Femur (tissue), 1 donor: Measurements from ENCODE around the gene LMO3.

ENCODE experiments used
- DNase-seq: peaks from one replicate; pipeline ENCODE4 v3.0.0-alpha.2; 2017

The LMO3 gene

GRCh38 chr12:16599081-16599480, 6.9 kb downstream of the LMO3 start:
- no peak for DNase-seq

DNA sequence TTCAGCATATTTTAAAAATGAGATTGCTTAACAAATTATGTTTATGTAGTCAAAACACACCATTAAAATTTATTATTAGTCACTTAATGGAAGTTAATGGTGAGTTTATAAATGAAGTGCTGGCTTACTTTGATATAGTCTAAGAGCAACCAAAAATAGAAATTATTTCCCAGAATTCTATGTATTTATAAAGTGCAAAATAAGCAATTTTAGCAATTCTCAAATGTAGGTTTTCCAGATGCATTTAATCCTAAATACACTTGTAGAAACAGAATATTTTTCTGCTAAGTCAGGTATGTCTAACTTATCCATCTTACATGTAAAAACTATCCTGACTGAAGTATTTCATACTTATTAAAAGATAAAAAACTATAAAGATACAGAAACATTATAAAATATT, 11.2 kb downstream of the LMO3 start:
- no peak for DNase-seq

DNA sequence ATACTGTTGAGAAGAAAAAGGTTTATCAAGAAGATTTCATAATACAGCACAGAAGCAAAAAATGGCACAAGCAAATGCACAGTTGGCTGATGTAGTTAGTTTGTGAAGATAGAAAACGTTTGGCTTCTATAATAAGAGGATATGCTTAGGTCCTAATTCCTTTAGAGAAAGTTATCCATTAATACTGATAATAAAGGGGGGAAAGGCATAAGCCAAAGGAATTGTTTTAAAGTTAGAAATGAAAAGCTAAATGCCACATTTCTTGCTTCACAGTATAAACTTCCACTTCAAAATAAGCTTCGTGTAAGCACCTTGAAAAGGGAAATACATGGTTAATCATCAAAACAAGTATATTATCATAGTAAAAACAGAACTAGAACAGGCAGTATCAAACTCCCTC, 12.4 kb downstream of the LMO3 start:
- no peak for DNase-seq

DNA sequence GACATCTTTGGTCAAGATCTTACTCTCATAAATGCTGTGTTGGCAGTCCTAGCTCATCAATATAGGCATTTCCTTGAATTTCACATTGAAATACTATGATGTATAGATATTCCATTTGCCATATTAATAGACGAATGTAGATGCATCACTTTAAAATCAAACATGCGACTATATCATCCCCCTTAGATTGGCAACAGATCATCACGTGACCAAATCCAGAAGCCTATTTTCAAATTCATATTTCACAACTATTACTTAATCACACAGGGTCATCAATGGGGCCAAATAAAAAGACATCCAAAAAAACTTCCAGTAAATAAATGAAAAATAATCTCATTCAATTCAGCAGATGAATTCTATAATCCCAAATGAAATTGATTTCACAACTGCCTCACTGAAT, 15.3 kb downstream of the LMO3 start:
- DNase-seq = no peak

GRCh38 chr12:16588812-16589211, 17.1 kb downstream of the LMO3 start:
- DNase-seq = no peak

DNA sequence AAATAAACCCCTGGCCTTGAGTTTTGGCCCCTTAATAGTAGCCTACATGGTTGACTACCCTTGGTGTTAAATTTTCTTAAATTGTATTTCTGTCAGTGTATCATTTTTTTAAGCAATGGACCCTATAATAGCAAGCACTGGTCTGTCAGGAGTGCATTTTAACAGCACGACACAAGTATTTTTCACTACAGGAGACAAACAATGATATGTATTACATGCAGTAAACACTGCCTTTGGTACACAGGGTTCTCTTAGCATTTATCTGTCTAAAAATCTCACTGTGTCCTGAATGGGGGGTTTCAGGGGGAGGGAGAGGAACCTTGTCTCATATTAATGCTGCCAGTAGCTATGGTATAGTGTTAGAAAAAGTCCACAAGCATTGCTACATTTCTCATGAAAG, 18.4 kb downstream of the LMO3 start:
- no peak for DNase-seq

GRCh38 chr12:16587110-16587453, 18.9 kb downstream of the LMO3 start:
- DNase-seq = no peak

GRCh38 chr12:16586350-16587109, 19.4 kb downstream of the LMO3 start:
- DNase-seq = no peak

GRCh38 chr12:16585781-16586180, 20.2 kb downstream of the LMO3 start:
- no peak for DNase-seq

DNA sequence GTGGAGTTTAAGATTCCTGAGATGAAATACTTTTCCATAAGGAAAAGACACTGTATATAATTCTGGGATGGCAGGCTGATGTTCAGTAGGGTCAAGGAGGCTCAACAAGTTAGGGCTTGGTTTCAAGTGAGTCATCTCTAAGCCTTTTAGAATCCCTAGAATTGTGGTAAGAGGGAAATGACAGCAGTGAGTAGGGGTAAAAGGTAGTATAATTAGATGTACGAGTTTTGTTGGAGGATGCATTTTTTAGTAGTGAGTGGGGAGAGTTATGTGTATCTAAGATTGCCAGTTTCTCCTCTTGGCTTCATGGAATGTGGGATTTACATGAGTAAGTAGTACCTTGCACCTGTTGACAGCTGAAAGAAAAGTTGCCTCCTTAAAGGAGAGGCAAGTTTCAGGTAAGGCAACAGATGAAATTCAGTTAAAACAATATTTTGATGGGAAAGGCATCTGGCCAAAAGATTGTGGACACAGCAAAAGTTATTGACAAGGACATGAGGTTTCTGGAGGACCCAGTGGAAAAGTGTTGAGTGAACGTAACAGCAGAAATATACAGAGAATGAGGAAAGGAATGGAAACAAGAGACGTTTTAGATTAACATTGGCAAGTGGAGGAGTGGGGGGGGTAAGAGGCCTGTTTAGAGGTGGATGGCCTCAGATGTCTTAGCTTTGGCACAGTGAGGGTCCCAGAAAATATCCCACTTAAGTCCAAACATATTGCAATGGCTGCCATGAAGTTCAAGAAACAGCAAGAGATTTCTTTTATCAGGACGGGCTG, 21.8 kb downstream of the LMO3 start:
- DNase-seq = no peak

DNA sequence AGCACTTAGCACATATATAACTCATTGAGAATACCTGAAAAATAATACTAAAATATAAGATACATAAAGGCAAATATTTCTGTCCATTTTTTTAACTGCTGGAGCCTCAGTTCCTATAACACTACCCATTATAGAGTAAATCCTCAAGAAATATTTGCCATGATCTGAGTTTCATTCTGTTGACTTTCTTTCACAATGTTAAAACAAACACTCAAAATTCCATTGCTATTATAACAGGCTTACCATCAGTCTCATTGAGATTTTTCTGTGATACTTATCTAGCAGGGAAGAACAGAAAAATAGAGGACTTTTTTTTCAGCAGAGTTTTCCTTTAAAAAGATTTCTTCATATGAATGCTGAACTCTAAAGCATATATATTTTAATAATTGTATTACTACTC, 24.5 kb downstream of the LMO3 start:
- DNase-seq = no peak

- no peak for DNase-seq
Measured at GRCh38 chr12:16579041-16579440, 26.9 kb downstream of the LMO3 start.

- no peak for DNase-seq
Measured at GRCh38 chr12:16573398-16574077, 32.4 kb downstream of the LMO3 start.

DNA sequence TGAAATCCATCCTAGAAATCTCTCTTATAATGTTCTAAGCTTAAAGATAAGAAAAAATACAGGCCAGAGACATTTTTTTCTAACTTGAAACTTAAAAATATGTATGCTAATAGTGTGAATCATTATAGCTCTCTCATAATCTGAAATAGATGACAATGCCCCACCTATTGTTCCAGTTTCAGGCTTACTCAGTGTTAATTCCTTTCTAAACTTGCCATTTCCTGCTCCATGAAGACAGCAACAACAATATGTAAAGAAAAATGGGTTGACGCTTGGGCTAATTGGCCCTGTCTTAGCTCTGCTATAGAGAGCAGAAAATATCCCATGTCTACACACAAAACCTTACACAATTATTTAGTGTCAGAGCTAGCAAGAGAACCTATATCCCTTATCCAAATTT, 37.1 kb downstream of the LMO3 start:
- no peak for DNase-seq

DNA sequence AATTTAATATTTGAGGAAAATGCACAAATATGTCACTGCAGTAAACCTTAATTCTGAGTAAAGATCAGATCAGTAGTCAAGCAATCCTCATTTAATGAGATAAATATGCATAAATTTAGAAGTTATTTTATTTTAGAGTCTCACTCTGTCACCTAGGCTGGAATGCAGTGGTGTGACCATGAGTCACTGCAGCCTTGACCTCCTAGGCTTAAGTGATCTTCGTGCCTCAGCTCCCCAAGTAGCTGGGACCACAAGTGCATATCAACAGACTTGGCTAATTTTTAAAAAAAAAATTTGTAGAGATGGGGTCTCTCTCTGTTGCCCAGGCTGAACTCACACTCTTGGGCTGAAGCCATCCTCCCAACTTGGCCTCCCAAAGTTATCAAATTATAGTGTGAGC, 41.3 kb downstream of the LMO3 start:
- no peak for DNase-seq

GRCh38 chr12:16563504-16563903, 42.5 kb downstream of the LMO3 start:
- DNase-seq = no peak

DNA sequence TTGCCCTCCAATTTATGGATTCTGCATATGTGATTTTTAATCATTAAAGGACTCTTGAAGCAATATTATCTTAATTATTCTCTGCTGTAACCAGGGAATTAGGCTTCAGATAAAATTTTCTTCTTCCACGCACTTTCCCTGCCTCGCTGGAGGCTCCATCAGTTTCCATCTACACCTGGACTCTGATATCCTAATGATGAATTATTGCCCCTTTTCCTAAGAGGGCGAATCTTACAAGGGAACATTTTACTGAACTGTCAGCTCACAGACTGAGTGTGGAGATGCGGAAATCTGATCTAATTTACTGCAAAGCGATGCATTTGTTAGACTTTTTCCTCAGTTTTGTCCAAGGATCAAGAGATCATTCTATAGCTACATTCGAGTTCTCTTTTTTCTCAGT, 43.0 kb downstream of the LMO3 start:
- no peak for DNase-seq

- no peak for DNase-seq
Measured at GRCh38 chr12:16562435-16562834, 43.5 kb downstream of the LMO3 start.

- DNase-seq = no peak
Measured at GRCh38 chr12:16560273-16560672, 45.7 kb downstream of the LMO3 start.

DNA sequence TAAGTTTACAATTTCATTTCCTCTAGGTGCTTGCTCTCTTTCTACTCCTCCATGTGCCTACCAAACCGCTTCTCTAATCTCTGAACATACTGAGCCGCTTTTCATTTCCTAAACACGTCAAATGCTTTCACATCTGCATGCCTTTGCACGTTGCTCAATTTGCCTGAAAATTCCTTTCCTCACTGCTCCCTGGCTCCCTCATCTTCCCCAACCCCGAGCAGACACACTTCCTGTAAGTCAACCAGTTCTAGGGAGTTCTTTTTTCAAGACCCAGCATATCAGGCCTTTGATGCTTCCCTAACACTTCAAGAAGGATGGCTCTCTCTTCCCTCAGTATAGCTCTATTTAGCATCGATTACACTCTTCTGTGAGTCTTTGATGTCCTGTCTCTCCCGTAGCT, 50.3 kb downstream of the LMO3 start:
- DNase-seq = no peak

- DNase-seq = no peak
Measured at GRCh38 chr12:16553457-16553856, 52.5 kb downstream of the LMO3 start.

GRCh38 chr12:16552301-16552700, 53.7 kb downstream of the LMO3 start:
- DNase-seq = no peak

DNA sequence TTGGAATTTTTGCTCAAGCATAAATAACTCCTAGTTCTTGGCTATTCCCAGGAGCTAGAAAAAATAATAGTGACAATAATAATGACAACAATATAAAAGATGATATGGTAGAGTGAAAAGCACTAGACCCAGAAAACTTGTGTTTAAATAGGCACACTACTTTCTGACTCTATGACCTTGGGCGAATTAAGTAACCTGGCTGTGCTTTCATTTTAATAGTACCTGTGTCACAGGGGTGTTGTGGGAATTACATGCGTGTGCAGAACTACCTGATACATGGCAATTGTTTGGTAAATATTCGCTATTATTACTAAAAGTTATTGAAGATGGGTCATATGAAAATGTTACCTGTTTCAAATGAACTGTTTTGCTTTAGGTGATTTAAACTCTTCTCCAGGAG, 60.1 kb downstream of the LMO3 start:
- no peak for DNase-seq

DNA sequence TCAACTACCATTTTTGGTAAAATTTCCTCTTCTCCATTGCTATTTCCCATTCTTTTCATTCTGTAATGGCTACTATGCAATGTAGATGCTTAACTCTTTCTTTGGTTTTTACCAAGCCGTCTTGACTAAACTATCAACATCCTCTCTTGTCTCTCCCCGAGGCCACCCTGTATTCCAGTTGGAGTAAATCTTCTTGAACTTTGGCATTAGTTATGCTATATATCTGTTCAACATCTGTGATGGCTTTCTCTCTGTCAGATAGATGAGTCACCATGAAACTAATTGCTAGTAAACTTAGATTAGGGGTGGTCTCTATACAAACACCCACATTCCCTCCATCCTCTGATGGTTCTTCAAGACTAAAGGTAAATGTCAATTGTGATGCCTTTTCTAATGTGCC, 63.4 kb downstream of the LMO3 start:
- DNase-seq = no peak
